Upper lobe of left lung (tissue), 4 donors: ENCODE measurements around the gene TAGLN3.

Experiments used
- CTCF ChIP-seq, 6 experiments: fragments of 450-650 bp in 4 of 6; fragments of 200-600 bp in 2 of 6; sonication (generic) in 2 of 6; IDR thresholded peaks; one replicate each; pipeline ENCODE4 v1.5.1; 2016 to 2019; ENCODE audit warnings: antibody characterized with exemption in 6 of 6
- EP300 ChIP-seq, 4 donors: sonication (generic); formaldehyde crosslinking; IDR thresholded peaks; one replicate each; pipeline ENCODE4 v1.5.1; 2017; ENCODE audit warnings: antibody characterized with exemption in 4 of 4, control low read depth in 2 of 4
- POLR2A ChIP-seq, 4 donors: fragments of 450-650 bp; IDR thresholded peaks; one replicate each; pipeline ENCODE4 v1.5.1; 2016 to 2017; ENCODE audit warnings: antibody characterized with exemption in 4 of 4, mild to moderate bottlenecking in 2 of 4
- POLR2AphosphoS5 ChIP-seq, 2 donors: sonication (generic); formaldehyde crosslinking; IDR thresholded peaks; one replicate each; pipeline ENCODE4 v1.5.1; 2017; ENCODE audit warnings: antibody characterized with exemption in 2 of 2

- TF ChIP-seq CTCF (IDR thresholded peaks at IDR 0.05) = no peak
- no peak for TF ChIP-seq EP300 (IDR thresholded peaks at IDR 0.05)
- TF ChIP-seq POLR2A (IDR thresholded peaks at IDR 0.05) = no peak
- no peak for TF ChIP-seq POLR2AphosphoS5 (IDR thresholded peaks at IDR 0.05)
Measured at GRCh38 chr3:111949712-111950111, 49.0 kb upstream of the TAGLN3 start.
